ENCODE data around the gene CWC25. TPM values are rescaled to one million over a fixed set of nuclear protein-coding genes. Genes with fewer than 3 reads are reported as not detected.

Gene CWC25
- total and polyA plus RNA-seq, 9 of the 15 experiments (the other 6 are each of a cell fraction or from before 2014, with no cell fraction given), result 16.5 to 27.4 (median 23.0) TPM

DNA sequence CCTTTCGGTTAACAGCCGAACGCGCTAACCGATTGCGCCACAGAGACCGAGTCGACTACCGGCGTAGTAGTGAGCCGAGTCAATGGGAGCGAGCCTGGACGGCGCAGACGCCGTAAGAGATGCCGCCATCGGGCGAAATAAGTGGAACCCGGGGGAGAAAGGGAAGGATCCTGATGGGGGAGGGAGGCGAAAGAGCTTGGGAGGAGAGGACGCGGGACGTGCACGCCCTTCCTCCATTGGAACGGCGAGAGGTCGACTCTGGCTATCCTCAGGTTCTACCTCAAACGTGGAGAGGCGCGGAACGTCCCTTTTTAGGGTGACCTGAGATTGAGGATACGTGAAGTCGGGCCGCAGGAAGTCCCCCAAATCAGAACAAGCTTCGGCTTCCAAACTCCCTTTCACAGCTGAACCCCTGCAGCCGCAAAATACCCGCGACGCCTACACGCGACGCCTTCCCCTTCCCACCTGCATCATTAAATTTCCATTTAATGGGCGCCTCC lies 73.3 kb downstream of the CWC25 start (continued):
- TF ChIP-seq, protein P1, sequence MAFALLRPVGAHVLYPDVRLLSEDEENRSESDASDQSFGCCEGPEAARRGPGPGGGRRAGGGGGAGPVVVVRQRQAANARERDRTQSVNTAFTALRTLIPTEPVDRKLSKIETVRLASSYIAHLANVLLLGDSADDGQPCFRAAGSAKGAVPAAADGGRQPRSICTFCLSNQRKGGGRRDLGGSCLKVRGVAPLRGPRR (CRISPR knock-in tag; IDR thresholded peaks at IDR 0.05), result no peak
- no peak for TF ChIP-seq NCOA4 (IDR thresholded peaks at IDR 0.05; ENCODE audit: partially characterized antibody)
- no peak for TF ChIP-seq NONO (IDR thresholded peaks at IDR 0.05; ENCODE audit: low read depth in 2 of 2, low read length in 1 of 2)
- TF ChIP-seq, protein P2, sequence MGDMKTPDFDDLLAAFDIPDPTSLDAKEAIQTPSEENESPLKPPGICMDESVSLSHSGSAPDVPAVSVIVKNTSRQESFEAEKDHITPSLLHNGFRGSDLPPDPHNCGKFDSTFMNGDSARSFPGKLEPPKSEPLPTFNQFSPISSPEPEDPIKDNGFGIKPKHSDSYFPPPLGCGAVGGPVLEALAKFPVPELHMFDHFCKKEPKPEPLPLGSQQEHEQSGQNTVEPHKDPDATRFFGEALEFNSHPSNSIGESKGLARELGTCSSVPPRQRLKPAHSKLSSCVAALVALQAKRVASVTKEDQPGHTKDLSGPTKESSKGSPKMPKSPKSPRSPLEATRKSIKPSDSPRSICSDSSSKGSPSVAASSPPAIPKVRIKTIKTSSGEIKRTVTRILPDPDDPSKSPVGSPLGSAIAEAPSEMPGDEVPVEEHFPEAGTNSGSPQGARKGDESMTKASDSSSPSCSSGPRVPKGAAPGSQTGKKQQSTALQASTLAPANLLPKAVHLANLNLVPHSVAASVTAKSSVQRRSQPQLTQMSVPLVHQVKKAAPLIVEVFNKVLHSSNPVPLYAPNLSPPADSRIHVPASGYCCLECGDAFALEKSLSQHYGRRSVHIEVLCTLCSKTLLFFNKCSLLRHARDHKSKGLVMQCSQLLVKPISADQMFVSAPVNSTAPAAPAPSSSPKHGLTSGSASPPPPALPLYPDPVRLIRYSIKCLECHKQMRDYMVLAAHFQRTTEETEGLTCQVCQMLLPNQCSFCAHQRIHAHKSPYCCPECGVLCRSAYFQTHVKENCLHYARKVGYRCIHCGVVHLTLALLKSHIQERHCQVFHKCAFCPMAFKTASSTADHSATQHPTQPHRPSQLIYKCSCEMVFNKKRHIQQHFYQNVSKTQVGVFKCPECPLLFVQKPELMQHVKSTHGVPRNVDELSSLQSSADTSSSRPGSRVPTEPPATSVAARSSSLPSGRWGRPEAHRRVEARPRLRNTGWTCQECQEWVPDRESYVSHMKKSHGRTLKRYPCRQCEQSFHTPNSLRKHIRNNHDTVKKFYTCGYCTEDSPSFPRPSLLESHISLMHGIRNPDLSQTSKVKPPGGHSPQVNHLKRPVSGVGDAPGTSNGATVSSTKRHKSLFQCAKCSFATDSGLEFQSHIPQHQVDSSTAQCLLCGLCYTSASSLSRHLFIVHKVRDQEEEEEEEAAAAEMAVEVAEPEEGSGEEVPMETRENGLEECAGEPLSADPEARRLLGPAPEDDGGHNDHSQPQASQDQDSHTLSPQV (IDR thresholded peaks at IDR 0.05), result peak; percentile 76; the same call in 1 of the 2 replicates
- TF ChIP-seq BDP1 (IDR thresholded peaks at IDR 0.05; ENCODE audit: insufficient read depth, insufficient read length), result peak; percentile 82
- no peak for TF ChIP-seq HLTF (IDR thresholded peaks at IDR 0.05)
- TF ChIP-seq, protein P3, sequence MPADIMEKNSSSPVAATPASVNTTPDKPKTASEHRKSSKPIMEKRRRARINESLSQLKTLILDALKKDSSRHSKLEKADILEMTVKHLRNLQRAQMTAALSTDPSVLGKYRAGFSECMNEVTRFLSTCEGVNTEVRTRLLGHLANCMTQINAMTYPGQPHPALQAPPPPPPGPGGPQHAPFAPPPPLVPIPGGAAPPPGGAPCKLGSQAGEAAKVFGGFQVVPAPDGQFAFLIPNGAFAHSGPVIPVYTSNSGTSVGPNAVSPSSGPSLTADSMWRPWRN (IDR thresholded peaks at IDR 0.05; ENCODE audit: low read depth), result no peak
- peak in 1 of 2 experiments; percentile 21; a peak in 1 of 4 replicates for TF ChIP-seq FOXK2 (conservative IDR thresholded peaks at IDR 0.05 in 1 of 2, IDR thresholded peaks at IDR 0.05 in 1 of 2; ENCODE audit: low read depth in 2 of 2)
- TF ChIP-seq, protein P4, sequence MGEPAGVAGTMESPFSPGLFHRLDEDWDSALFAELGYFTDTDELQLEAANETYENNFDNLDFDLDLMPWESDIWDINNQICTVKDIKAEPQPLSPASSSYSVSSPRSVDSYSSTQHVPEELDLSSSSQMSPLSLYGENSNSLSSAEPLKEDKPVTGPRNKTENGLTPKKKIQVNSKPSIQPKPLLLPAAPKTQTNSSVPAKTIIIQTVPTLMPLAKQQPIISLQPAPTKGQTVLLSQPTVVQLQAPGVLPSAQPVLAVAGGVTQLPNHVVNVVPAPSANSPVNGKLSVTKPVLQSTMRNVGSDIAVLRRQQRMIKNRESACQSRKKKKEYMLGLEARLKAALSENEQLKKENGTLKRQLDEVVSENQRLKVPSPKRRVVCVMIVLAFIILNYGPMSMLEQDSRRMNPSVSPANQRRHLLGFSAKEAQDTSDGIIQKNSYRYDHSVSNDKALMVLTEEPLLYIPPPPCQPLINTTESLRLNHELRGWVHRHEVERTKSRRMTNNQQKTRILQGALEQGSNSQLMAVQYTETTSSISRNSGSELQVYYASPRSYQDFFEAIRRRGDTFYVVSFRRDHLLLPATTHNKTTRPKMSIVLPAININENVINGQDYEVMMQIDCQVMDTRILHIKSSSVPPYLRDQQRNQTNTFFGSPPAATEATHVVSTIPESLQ (CRISPR knock-in tag; IDR thresholded peaks at IDR 0.05), result 0 out of 2 replicates have a peak, but pooled peaks have one; percentile 49
- no peak for TF ChIP-seq ZNF224 (CRISPR knock-in tag; IDR thresholded peaks at IDR 0.05)
- peak; percentile 40; the same call in 1 of the 2 replicates for TF ChIP-seq ESRRA (IDR thresholded peaks at IDR 0.05; ENCODE audit: borderline replicate concordance, low read depth)
- TF ChIP-seq, protein P5, sequence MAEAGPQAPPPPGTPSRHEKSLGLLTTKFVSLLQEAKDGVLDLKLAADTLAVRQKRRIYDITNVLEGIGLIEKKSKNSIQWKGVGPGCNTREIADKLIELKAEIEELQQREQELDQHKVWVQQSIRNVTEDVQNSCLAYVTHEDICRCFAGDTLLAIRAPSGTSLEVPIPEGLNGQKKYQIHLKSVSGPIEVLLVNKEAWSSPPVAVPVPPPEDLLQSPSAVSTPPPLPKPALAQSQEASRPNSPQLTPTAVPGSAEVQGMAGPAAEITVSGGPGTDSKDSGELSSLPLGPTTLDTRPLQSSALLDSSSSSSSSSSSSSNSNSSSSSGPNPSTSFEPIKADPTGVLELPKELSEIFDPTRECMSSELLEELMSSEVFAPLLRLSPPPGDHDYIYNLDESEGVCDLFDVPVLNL (CRISPR knock-in tag; IDR thresholded peaks at IDR 0.05; ENCODE audit: low read depth), result no peak
- no peak; the same call in 1 of the 2 replicates for TF ChIP-seq FOSL1 (tag; conservative IDR thresholded peaks at IDR 0.05)
- TF ChIP-seq SMC3 (conservative IDR thresholded peaks at IDR 0.05; ENCODE audit: insufficient read depth, low read depth, low read length), result no peak
- peak; percentile 74 for TF ChIP-seq BRF1 (IDR thresholded peaks at IDR 0.05; ENCODE audit: borderline replicate concordance, extremely low read depth, insufficient read length)
- TF ChIP-seq, protein P6, sequence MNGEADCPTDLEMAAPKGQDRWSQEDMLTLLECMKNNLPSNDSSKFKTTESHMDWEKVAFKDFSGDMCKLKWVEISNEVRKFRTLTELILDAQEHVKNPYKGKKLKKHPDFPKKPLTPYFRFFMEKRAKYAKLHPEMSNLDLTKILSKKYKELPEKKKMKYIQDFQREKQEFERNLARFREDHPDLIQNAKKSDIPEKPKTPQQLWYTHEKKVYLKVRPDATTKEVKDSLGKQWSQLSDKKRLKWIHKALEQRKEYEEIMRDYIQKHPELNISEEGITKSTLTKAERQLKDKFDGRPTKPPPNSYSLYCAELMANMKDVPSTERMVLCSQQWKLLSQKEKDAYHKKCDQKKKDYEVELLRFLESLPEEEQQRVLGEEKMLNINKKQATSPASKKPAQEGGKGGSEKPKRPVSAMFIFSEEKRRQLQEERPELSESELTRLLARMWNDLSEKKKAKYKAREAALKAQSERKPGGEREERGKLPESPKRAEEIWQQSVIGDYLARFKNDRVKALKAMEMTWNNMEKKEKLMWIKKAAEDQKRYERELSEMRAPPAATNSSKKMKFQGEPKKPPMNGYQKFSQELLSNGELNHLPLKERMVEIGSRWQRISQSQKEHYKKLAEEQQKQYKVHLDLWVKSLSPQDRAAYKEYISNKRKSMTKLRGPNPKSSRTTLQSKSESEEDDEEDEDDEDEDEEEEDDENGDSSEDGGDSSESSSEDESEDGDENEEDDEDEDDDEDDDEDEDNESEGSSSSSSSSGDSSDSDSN (IDR thresholded peaks at IDR 0.05; ENCODE audit: borderline replicate concordance in 1 of 2, low read depth in 2 of 2, low read length in 2 of 2), result 0 out of 4 replicates have a peak, but pooled peaks of 1 of the 2 experiments have one; percentile 55

Measured in K562 (cell line).